MM.1S (cell line): ENCODE measurements around the gene SDC3.

Experiments
- DNase-seq: peaks from one replicate; pipeline ENCODE4 v3.0.0-alpha.2; 2015
- H2AFZ ChIP-seq: fragments of 300-600 bp; sonication (generic); 2 replicates; pipeline ENCODE4 v1.6.0; 2016; ENCODE audit warnings: antibody characterized with exemption, low read length
- H3F3A ChIP-seq: fragments of 300-600 bp; sonication (generic); 2 replicates; pipeline ENCODE4 v1.6.1; 2016; ENCODE audit warnings: mild to moderate bottlenecking, antibody characterized with exemption, low read length, moderate library complexity, mixed read lengths; ENCODE audit not compliant: insufficient read depth
- H3K27ac ChIP-seq: fragments of 300-600 bp; sonication (generic); 2 replicates; pipeline ENCODE4 v1.5.1; 2016; ENCODE audit warnings: mild to moderate bottlenecking, low read length
- H3K27me3 ChIP-seq: fragments of 300-600 bp; sonication (generic); replicated peaks from 2 replicates; pipeline ENCODE4 v1.6.0; 2016; ENCODE audit warnings: low read length; ENCODE audit not compliant: insufficient read depth
- H3K36me3 ChIP-seq: fragments of 300-600 bp; sonication (generic); replicated peaks from 2 replicates; pipeline ENCODE4 v1.6.1; 2016; ENCODE audit warnings: mild to moderate bottlenecking, low read length, mixed read lengths; ENCODE audit not compliant: insufficient read depth
- H3K4me1 ChIP-seq: fragments of 300-600 bp; sonication (generic); 2 replicates; pipeline ENCODE4 v1.6.1; 2016; ENCODE audit warnings: low read length, mixed read lengths
- H3K4me2 ChIP-seq: fragments of 300-600 bp; sonication (generic); 2 replicates; pipeline ENCODE4 v1.6.0; 2016; ENCODE audit warnings: low read depth, low read length
- H3K4me3 ChIP-seq: fragments of 300-600 bp; sonication (generic); 2 replicates; pipeline ENCODE4 v1.5.1; 2016; ENCODE audit warnings: low read length, mixed read lengths
- H3K79me2 ChIP-seq: fragments of 300-600 bp; sonication (generic); 2 replicates; pipeline ENCODE4 v1.6.1; 2016; ENCODE audit warnings: mixed run types, low read length, mixed read lengths
- H3K9ac ChIP-seq: fragments of 300-600 bp; sonication (generic); 2 replicates; pipeline ENCODE4 v1.6.1; 2016; ENCODE audit warnings: low read length, mixed read lengths
- H3K9me2 ChIP-seq: fragments of 300-600 bp; sonication (generic); replicated peaks from 2 replicates; pipeline ENCODE4 v1.6.1; 2016; ENCODE audit warnings: mild to moderate bottlenecking, low read length, mixed read lengths; ENCODE audit not compliant: insufficient read depth
- H3K9me3 ChIP-seq: fragments of 300-600 bp; sonication (generic); replicated peaks from 2 replicates; pipeline ENCODE4 v1.6.1; 2016; ENCODE audit warnings: mild to moderate bottlenecking, low read length, mixed read lengths; ENCODE audit not compliant: insufficient read depth
- H4K20me1 ChIP-seq: fragments of 300-600 bp; sonication (generic); 2 replicates; pipeline ENCODE4 v1.6.1; 2016; ENCODE audit warnings: mild to moderate bottlenecking, low read length, moderate library complexity, mixed read lengths; ENCODE audit not compliant: insufficient read depth
- EZH2 ChIP-seq: fragments of 300-600 bp; sonication (generic); optimal IDR thresholded peaks from 2 replicates; pipeline ENCODE3; 2017; ENCODE audit warnings: low read depth, mild to moderate bottlenecking, antibody characterized with exemption, low read length, mixed read lengths
- EZH2phosphoT487 ChIP-seq: fragments of 300-600 bp; sonication (generic); IDR thresholded peaks from 2 replicates; pipeline ENCODE4 v1.6.1; 2018; ENCODE audit warnings: antibody characterized with exemption, low read length
- TF ChIP-seq, protein P1 (sequence below): fragments of 300-600 bp; sonication (generic); IDR thresholded peaks from 2 replicates; pipeline ENCODE4 v1.5.1; 2016; ENCODE audit warnings: antibody characterized with exemption, low read length, mixed read lengths

Gene SDC3

GRCh38 chr1:30947212-30947611, 38.7 kb upstream of the SDC3 start:
- Histone ChIP-seq H4K20me1 (no peaks in the 10 kb centered on the region), H3K27me3 (no peaks in the 10 kb centered on the region), H3K36me3 (peaks cover 23% of the 10 kb centered on the region), H3K9me2 (no peaks in the 10 kb centered on the region), H3F3A (no peaks in the 10 kb centered on the region), H3K4me3 (no peak overlapping the region), H3K79me2 (peaks cover 29% of the 10 kb centered on the region; the same call in 1 of the 2 replicates), H3K9ac (no peak overlapping the region), H3K4me1 (no peaks in the 10 kb centered on the region), H3K4me2 (no peak overlapping the region), H2AFZ (no peak overlapping the region), H3K9me3 (no peaks in the 10 kb centered on the region), H3K27ac (no peak overlapping the region)
- no peak for DNase-seq
- no peak for TF ChIP-seq EZH2
- TF ChIP-seq EZH2phosphoT487: no peak
- TF ChIP-seq, protein P1, sequence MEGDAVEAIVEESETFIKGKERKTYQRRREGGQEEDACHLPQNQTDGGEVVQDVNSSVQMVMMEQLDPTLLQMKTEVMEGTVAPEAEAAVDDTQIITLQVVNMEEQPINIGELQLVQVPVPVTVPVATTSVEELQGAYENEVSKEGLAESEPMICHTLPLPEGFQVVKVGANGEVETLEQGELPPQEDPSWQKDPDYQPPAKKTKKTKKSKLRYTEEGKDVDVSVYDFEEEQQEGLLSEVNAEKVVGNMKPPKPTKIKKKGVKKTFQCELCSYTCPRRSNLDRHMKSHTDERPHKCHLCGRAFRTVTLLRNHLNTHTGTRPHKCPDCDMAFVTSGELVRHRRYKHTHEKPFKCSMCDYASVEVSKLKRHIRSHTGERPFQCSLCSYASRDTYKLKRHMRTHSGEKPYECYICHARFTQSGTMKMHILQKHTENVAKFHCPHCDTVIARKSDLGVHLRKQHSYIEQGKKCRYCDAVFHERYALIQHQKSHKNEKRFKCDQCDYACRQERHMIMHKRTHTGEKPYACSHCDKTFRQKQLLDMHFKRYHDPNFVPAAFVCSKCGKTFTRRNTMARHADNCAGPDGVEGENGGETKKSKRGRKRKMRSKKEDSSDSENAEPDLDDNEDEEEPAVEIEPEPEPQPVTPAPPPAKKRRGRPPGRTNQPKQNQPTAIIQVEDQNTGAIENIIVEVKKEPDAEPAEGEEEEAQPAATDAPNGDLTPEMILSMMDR: no peak

- Histone ChIP-seq H3K27ac (no peak overlapping the region), H2AFZ (no peak overlapping the region), H3K36me3 (peaks cover 18% of the 10 kb centered on the region; the same call in 1 of the 2 replicates), H3F3A (no peaks in the 10 kb centered on the region), H4K20me1 (no peaks in the 10 kb centered on the region), H3K9me3 (no peaks in the 10 kb centered on the region), H3K27me3 (no peaks in the 10 kb centered on the region), H3K9ac (no peak overlapping the region), H3K4me3 (no peak overlapping the region), H3K4me1 (no peaks in the 10 kb centered on the region), H3K9me2 (no peaks in the 10 kb centered on the region), H3K79me2 (peaks cover 11% of the 10 kb centered on the region; the same call in 1 of the 2 replicates), H3K4me2 (no peak overlapping the region)
- TF ChIP-seq, protein P1: no peak
- TF ChIP-seq EZH2 (no peak), EZH2phosphoT487 (no peak)
- DNase-seq: no peak
Measured at GRCh38 chr1:30942326-30942963, 33.9 kb upstream of the SDC3 start.

DNA sequence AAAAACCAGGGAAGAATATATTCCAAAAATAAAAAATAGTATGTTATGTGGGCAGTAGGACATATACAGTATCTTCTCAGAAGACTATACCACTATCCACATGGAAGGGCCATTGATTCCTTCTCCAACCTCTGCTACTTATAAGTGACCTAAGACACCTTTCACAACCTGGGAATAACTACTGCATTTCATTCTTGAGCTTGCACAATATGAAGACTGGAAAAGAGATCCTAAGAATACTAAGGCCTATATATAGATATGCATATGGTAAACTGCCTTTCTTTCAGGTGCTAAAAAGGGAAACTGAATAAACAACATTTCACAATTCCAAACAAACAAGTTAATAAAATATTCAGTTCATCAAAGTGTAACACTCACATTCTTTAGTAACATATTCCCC, 32.0 kb upstream of the SDC3 start:
- Histone ChIP-seq H3K4me3 (no peak overlapping the region), H3K4me1 (no peaks in the 10 kb centered on the region), H3K79me2 (peaks cover 3% of the 10 kb centered on the region; the same call in 1 of the 2 replicates), H3F3A (no peaks in the 10 kb centered on the region), H3K4me2 (no peak overlapping the region), H2AFZ (no peak overlapping the region), H4K20me1 (no peaks in the 10 kb centered on the region), H3K27ac (no peak overlapping the region), H3K9me3 (no peaks in the 10 kb centered on the region), H3K27me3 (no peaks in the 10 kb centered on the region), H3K9ac (no peak overlapping the region), H3K9me2 (no peaks in the 10 kb centered on the region), H3K36me3 (peaks cover 23% of the 10 kb centered on the region; the same call in 1 of the 2 replicates)
- no peak for DNase-seq
- TF ChIP-seq EZH2 (no peak), EZH2phosphoT487 (no peak)
- TF ChIP-seq, protein P1: no peak
